HG03045 (cell line): Measurements from ENCODE around the gene OCIAD2.
"Not testable (repeated sequence)": the region's sequence is repeated elsewhere in the genome, so short reads cannot be mapped to it uniquely, and the experiment has no call there.

Experiments
- ATAC-seq: cut with Tn5 transposase; IDR thresholded peaks from one replicate; pipeline ENCODE4 v1.9.1; 2021; ENCODE audit warnings: mild to moderate bottlenecking, moderate library complexity; ENCODE audit not compliant: unreplicated experiment

The OCIAD2 gene

DNA sequence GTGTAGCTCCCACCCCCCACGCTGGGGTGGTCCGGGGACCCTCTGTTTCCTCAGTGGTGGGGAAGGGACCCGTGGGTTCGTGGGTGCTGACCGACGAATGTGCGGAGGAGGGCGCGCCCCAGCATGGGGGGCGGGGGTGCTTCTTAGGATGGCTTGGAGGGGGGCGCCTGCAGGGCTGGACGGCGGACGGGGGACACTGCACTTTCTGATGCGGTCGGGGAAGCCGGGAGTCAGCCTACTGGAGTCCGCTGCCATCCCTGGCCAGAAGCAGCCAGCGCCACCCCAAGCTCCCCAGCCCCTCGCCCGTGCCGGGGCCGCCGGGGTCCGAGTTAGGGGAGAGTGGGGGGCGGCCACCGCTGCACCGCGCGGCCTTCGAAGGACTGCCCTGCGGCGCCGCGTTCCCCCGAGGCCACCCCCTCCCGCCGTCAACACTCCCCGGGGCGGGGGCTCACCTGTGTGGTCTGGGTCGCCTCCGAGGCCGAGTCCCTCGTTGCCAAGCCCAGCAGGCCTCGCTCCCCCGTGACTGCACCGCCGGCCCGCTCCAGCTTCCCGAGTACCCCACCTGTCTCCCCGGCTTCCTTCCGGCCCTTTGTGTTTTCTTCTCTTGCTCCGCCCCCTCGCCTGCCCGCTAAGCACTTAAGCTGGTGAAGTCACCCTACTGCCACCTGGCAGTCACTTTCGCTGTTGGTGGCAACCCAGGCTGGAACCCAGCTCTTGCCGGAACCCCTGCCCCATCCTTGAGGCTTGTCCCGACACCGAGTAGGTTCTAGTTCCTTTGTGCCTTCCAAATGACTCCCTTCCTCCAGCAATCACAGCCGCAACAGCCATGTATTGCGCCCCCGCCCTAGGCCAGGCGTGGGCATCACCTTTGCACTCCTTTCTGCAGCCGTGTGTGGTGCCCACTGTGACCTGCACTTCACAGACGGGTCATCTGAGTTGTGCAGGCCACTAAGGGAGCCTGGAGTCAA lies at the start of gene OCIAD2:
TSS of gene OCIAD2 (minus strand) at position 569 of the 968 bp plus-strand sequence. CDS start 2,225 bp downstream, outside the sequence.
- ATAC-seq, result peak; percentile 98

DNA sequence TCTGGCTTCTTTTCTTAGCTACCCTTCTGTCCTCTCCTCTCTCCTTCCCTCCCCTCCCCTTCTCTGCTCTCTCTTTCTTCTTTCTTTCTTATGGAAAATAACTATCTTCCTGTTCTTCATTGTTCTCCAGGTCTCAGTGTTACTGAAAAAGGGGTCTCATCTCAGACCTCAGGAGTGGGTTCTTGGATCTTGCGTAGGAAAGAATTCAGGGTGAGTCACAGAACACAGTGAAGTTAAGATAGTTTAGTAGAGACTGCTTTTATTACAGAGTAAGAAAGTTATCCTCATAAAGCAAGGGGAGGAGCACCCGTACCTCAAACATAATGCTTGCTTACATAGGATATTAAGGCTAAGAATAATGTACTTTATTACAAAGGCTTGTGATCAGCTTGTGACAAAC lies 47.7 kb upstream of the OCIAD2 start:
- ATAC-seq, result no peak

DNA sequence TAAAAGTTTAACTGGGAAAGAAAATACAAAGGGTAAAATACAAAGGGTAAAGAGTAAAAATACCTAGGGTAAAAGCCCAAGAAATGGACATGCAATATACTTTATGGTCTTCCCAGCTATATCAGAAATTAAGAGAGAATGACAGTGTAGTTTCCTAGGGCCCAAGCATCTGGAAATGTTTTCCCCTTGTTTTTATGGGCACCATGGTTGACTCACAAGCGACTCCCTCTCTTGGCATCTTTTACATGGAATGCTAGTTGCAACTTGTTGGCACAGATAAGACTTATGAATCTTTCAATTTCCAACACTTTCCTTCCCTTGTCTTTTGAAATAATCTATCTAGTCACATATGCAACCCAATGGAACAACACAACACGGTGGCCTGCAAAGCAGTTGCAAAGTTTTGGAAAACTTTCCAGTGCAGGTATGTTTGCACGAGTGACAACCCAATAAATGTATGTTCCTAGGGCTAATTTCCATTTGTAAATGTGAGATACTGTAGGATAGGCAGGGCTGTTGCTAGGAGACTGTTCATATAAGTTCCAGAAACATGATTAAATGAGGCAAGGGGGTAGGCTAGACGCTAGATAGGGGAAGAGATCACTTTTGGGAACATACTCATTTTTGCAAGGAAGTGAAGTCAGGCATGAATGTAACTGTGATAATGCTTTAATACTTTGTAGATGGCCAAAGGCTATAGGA lies 43.1 kb upstream of the OCIAD2 start:
- no peak for ATAC-seq

DNA sequence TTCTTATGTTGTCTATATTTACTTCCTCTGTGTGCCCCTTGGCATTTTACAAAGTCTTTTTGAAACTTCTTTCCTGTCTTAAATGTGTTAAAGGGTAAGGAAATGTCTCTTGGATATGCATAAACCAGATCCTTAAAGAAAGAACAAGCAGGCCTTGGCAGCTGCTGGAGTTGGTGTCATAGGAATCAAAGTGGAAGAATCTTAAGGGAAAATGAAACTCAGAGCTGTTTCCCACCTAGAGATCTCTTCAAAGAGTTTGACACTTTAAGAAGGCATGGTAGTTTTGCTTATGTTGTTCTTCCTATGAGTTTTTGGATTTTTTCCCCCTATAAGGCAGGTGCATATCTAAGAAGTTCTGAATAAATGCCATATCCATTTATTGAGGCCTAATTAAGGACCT lies 42.5 kb upstream of the OCIAD2 start:
- no peak for ATAC-seq

GRCh38 chr4:48947731-48948130 lies 41.2 kb upstream of the OCIAD2 start:
- no peak for ATAC-seq

DNA sequence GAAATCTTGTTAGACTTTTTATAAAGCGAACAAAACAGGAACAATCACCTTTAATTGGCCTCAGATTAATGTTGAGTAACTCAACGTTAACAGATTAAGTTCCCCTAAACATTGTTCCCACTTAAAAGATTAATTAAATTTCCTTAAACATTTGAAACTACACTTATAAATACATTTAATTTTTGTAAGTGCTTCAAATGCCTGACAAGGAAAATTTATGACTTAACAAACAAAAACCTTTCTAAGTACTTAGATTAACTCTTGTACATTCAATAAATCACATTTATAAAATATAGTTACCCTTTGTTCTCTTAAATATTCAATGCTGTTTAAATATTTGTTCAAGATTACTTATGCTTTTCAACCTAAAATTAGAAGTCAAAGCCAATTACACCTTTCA lies 39.4 kb upstream of the OCIAD2 start:
- ATAC-seq, result no peak

GRCh38 chr4:48944756-48945241 lies 38.2 kb upstream of the OCIAD2 start:
- no peak for ATAC-seq

DNA sequence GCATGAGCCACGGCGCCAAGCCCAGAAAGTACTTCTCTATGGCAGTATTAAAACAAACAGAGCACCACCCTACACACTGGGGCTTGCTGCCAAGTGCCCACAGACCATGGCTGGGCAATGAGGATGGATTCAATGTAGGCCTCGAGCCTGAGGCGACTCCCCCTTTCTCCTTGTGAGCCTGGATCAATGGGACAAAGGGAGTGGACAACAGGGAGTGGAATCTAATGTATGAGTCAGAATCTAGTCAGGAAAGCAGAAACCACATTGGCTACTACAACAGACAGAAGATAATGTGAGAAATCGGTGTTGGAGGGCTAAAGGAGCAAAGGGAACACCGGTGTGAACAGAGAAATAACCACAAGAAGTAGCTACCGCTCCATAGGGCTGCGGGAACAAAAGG lies 37.7 kb upstream of the OCIAD2 start:
- ATAC-seq, result no peak

- ATAC-seq, result no peak
Observed at GRCh38 chr4:48943387-48943786, 36.8 kb upstream of the OCIAD2 start.

- ATAC-seq, result no peak
Observed at GRCh38 chr4:48939785-48940184, 33.2 kb upstream of the OCIAD2 start.

- no peak for ATAC-seq
Observed at GRCh38 chr4:48938831-48939230, 32.3 kb upstream of the OCIAD2 start.

GRCh38 chr4:48937033-48937432 lies 30.5 kb upstream of the OCIAD2 start:
- no peak for ATAC-seq

- no peak for ATAC-seq
Observed at GRCh38 chr4:48931459-48931858, 24.9 kb upstream of the OCIAD2 start.

GRCh38 chr4:48930654-48931053 lies 24.1 kb upstream of the OCIAD2 start:
- ATAC-seq, result no peak

- ATAC-seq, result no peak
Observed at GRCh38 chr4:48924416-48924815, 17.8 kb upstream of the OCIAD2 start.

- not testable (repeated sequence) for ATAC-seq
Observed at GRCh38 chr4:48923065-48923464, 16.5 kb upstream of the OCIAD2 start.

DNA sequence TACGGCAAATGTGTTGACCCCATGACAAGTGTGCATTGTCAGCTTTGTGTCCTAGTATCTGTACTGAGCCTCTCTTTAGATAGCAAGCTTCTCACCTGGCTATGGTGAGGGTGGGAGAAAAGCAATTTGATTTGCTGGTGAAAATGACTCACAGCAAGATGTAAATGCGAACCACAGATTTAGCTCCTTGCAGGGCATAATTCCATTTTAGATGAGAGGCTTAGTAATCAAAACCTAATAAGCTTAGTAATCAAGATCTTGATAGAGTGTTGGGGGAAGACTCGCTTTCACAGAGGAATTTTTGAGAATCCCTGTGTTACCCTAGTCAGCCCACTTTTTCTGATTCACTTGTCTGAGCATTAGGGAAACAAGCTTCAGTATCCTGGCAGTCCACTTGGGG lies 7.7 kb upstream of the OCIAD2 start:
- no peak for ATAC-seq

DNA sequence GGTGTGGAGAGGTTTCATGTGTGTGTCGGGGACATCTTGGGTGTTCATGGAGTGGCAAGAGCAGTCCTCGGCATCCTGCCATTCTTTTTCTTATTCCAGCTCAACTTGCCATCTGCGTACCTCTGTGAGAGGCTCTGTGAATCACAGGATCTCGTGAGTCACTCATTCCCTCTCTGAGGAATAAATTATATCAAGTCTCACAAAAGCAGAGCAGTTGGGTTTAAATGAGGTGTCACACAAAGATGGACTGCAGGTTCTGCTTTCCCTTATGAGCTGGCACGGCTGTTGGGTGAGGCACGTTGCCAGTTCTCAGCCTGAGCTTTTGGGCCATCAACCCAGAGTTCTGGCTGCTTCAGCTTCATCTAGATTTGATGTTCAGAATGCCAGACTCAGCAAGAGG lies 6.8 kb upstream of the OCIAD2 start:
- no peak for ATAC-seq

DNA sequence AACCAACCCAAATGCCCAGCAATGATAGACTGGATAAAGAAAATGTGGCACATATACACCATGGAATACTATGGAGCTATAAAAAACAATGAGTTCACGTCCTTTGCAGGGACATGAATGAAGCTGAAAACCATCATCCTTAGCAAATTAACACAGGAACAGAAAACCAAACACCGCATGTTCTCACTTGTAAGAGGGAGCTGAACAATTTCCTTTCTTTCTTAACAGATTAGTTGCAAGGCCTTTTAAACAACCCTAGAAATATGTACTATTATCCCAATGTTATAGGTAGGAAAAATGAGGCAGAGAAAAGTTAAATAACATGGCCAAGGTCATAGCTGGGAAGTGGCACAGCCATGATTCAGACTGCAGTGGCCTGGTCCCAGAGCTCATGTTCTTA lies 5.8 kb upstream of the OCIAD2 start:
- ATAC-seq, result no peak

- no peak for ATAC-seq
Observed at GRCh38 chr4:48910511-48910910, 3.9 kb upstream of the OCIAD2 start.

DNA sequence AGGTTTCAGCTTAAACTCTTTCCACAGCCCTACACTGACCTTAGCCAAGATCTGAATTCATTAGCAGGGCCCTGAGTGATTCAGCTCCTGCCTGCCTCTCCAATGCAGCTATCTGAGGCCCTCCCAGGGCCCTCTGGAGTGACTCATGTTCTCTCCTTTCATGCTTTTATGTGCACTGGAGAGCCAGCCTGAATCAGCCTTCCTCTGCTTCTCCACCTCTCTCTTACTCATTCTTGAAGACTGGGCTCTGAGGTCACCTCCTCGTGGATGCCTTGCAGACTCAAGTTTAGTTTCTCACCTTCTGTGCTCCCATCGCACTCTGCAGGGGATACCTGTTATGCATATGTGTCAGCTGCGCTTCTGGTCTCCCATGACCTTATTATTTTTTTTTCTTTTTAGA lies 3.1 kb upstream of the OCIAD2 start:
- ATAC-seq, result no peak

- no peak for ATAC-seq
Observed at GRCh38 chr4:48908687-48909086, 2.1 kb upstream of the OCIAD2 start.
